ENCODE data around the gene SPSB2.

DNA sequence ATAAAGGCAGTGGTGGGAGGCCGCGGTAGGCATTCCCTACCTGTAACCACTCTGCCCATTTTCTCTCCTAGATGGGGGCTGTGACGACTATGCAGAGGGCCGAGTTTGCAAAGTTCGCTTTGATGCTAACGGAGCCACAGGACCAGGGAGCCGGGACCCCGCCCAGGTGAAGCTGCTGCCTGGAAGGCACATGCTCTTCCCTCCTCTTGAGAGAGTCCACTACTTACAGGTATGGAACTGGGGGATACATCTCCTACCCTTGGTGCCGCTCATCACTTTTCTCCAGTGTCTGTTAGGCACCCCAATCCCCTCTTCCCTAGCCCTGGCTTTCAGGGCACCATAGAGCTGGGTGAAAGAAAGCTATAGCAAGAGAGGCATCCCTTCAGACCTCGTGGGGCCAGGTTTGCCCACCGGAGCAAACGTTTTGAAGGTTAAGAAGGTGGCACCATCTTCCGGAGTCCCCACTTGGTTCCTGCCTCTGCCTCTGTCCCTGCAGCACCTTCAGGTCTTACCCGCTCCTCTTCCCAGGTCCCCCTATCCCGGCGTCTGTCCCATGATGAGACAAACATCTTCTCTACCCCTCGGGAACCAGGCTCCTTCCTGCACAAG, 46.9 kb downstream of the SPSB2 start:
- no peak for TF ChIP-seq CTCF (conservative IDR thresholded peaks at IDR 0.05 in 1 of 2, IDR thresholded peaks at IDR 0.05 in 1 of 2; ENCODE audit: extremely low read depth in 1 of 2, insufficient read depth in 1 of 2, low read depth in 1 of 2, low read length in 2 of 2)
- no peak for TF ChIP-seq EZH2 (IDR thresholded peaks at IDR 0.05; ENCODE audit: borderline replicate concordance, low read length)
